GM19455 (cell line): ENCODE results near the gene F10.
"Not testable (repeated sequence)": the region's sequence is repeated elsewhere in the genome, so short reads cannot be mapped to it uniquely, and the experiment has no call there.

ENCODE experiments used
- ATAC-seq: cut with Tn5 transposase; IDR thresholded peaks from one replicate; pipeline ENCODE4 v1.9.1; 2021; ENCODE audit not compliant: unreplicated experiment

The F10 gene

GRCh38 chr13:113098162-113098732 lies 24.4 kb upstream of the F10 start:
- ATAC-seq, result no peak

- ATAC-seq, result no peak
Observed at GRCh38 chr13:113099142-113099541, 23.5 kb upstream of the F10 start.

- ATAC-seq, result not testable (repeated sequence)
Observed at GRCh38 chr13:113102302-113102701, 20.3 kb upstream of the F10 start.

- no peak for ATAC-seq
Observed at GRCh38 chr13:113102727-113103126, 19.9 kb upstream of the F10 start.

- no peak for ATAC-seq
Observed at GRCh38 chr13:113103646-113104045, 19.0 kb upstream of the F10 start.

GRCh38 chr13:113105032-113105920 lies 17.3 kb upstream of the F10 start, which contains the start of gene F7:
F7 (plus strand) TSS chr13:113105791; CDS start chr13:113105842, 51 bp downstream.
- ATAC-seq, result no peak

- ATAC-seq, result no peak
Observed at GRCh38 chr13:113105921-113106452, 16.6 kb upstream of the F10 start.

- no peak for ATAC-seq
Observed at GRCh38 chr13:113106711-113107351, 15.8 kb upstream of the F10 start.

GRCh38 chr13:113108521-113108920 lies 14.1 kb upstream of the F10 start:
- ATAC-seq, result not testable (repeated sequence)

GRCh38 chr13:113109151-113110047 lies 13.2 kb upstream of the F10 start:
- no peak for ATAC-seq

GRCh38 chr13:113110048-113110851 lies 12.3 kb upstream of the F10 start:
- ATAC-seq, result no peak

GRCh38 chr13:113110852-113111315 lies 11.7 kb upstream of the F10 start:
- ATAC-seq, result no peak

- not testable (repeated sequence) for ATAC-seq
Observed at GRCh38 chr13:113111821-113112220, 10.8 kb upstream of the F10 start.

GRCh38 chr13:113112475-113112874 lies 10.1 kb upstream of the F10 start:
- ATAC-seq, result not testable (repeated sequence)

- ATAC-seq, result no peak
Observed at GRCh38 chr13:113112893-113113845, 9.4 kb upstream of the F10 start.

GRCh38 chr13:113113846-113114271 lies 8.7 kb upstream of the F10 start:
- ATAC-seq, result no peak

- ATAC-seq, result no peak
Observed at GRCh38 chr13:113114511-113115362, 7.9 kb upstream of the F10 start.
